ENCODE measurements around the gene RGS7BP.

RGS7BP gene

GRCh38 chr5:64576250-64576649 is 70.4 kb downstream of the RGS7BP start:
- no peak for DNase-seq (ENCODE audit: low spot score)
- TF ChIP-seq CTCF (IDR thresholded peaks at IDR 0.05), result no peak
- Histone ChIP-seq H3K4me3 (no peak overlapping the region), H3K27ac (peak overlapping the region in 1 of 2 donors; percentile 74)

DNA sequence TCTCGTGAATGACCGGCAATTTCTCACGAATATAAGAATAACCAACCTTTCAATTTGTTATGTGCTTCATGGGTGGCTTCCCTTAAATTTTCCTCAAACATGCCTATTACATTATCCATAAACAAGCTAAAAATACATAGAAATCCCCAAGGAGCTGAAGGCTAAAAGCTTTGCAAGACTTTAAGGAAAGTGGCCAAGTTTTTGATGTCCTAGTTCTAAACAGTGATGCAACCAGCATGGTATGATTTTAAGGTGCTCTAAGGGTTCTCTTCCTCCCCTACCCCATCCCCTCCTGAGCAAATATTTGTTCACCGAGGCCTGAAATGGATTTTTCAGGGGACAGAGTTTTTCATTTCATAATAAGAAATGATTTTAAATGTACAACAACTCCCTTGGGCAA is 79.8 kb downstream of the RGS7BP start:
- no peak for TF ChIP-seq CTCF (IDR thresholded peaks at IDR 0.05)
- no peak overlapping the region for H3K4me3 ChIP-seq
- peak overlapping the region; percentile 73 to 82 for H3K27ac ChIP-seq
- DNase-seq (ENCODE audit: low spot score), result no peak

GRCh38 chr5:64587370-64587769 is 81.6 kb downstream of the RGS7BP start:
- Histone ChIP-seq H3K27ac (peak overlapping the region in 1 of 2 donors; percentile 46), H3K4me3 (no peak overlapping the region)
- DNase-seq (ENCODE audit: low spot score), result no peak
- TF ChIP-seq CTCF (IDR thresholded peaks at IDR 0.05), result no peak

GRCh38 chr5:64592730-64593341 is 87.0 kb downstream of the RGS7BP start:
- no peak for DNase-seq (ENCODE audit: low spot score)
- Histone ChIP-seq H3K27ac (no peak overlapping the region), H3K4me3 (no peak overlapping the region)
- TF ChIP-seq CTCF (IDR thresholded peaks at IDR 0.05), result no peak

- peak overlapping the region in 1 of 2 donors; percentile 72 for H3K27ac ChIP-seq
- no peak overlapping the region for H3K4me3 ChIP-seq
- no peak for TF ChIP-seq CTCF (IDR thresholded peaks at IDR 0.05)
- DNase-seq (ENCODE audit: low spot score), result no peak
Observed at GRCh38 chr5:64594025-64594424, 88.2 kb downstream of the RGS7BP start.

DNA sequence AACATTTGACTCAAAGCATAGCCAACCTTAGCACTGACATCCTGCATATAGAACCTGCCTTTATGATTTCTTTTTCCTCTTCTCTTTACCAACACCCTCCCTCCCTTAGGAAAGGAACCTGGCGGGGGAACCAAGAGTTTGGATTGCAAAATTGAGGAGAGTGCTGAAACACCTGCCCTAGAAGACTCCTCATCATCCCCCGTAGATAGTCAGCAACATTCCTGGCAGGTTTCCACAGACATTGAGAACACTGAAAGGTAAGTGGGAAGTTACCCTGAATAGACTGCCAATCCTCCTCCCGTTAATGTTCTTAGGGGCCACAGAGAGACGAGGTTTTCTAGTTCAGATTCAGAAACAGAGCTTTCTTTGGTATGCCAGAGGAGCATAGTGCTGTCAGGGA is 88.8 kb downstream of the RGS7BP start:
- DNase-seq (ENCODE audit: low spot score), result no peak
- Histone ChIP-seq H3K27ac (peak overlapping the region; percentile 26 to 72), H3K4me3 (no peak overlapping the region)
- no peak for TF ChIP-seq CTCF (IDR thresholded peaks at IDR 0.05)

DNA sequence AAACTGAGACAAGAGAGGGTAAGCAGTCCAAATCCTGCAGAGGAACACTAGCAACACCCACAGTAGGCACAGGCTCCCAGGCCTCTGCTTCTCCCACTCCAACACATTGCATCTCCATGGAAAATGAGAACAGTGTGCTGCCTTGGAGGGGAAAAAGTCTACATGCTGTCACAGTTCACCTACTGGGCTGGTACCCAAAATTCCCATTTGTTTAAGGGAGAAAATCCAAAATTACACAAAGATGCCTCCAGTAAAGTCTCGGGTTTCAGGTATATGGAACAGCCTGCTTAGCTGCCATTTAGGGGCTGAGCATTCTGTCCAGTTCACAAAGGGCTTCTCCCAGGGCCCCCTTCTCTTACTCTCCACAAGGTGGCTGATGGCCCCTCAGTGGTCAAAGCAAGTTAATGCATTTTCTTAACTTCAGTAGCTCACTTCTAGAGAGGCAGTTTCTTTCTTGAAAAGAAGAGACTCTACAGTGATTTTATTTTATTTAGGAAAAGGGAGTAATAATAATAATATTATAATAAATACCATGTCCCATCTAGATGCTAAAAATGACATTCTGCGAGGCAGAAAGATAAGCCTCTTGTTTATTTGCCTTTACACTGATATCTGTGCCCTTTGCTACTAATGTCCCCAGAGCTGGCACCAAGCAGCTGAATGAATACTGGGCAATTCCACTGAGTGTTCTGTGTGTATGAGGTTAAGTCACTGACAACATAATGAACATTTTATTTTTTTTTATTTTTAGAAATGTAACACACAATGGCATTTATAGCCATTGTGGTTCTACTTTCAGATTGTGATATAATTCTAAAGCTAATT is 89.4 kb downstream of the RGS7BP start:
- peak overlapping the region; percentile 26 to 72 for H3K27ac ChIP-seq
- no peak for DNase-seq (ENCODE audit: low spot score)
- no peak overlapping the region for H3K4me3 ChIP-seq
- peak; percentile 53 for TF ChIP-seq CTCF (IDR thresholded peaks at IDR 0.05)

All from coronary artery (tissue), 2 donors.